Measurements from ENCODE around the gene RNF31. TPM values are rescaled to one million over a fixed set of nuclear protein-coding genes. Genes with fewer than 3 reads are reported as not detected.
"Not testable (repeated sequence)": the region's sequence is repeated elsewhere in the genome, so short reads cannot be mapped to it uniquely, and the experiment has no call there.

The RNF31 gene
- total RNA-seq, 1 donor from 2014 or later = 77.0 TPM

DNA sequence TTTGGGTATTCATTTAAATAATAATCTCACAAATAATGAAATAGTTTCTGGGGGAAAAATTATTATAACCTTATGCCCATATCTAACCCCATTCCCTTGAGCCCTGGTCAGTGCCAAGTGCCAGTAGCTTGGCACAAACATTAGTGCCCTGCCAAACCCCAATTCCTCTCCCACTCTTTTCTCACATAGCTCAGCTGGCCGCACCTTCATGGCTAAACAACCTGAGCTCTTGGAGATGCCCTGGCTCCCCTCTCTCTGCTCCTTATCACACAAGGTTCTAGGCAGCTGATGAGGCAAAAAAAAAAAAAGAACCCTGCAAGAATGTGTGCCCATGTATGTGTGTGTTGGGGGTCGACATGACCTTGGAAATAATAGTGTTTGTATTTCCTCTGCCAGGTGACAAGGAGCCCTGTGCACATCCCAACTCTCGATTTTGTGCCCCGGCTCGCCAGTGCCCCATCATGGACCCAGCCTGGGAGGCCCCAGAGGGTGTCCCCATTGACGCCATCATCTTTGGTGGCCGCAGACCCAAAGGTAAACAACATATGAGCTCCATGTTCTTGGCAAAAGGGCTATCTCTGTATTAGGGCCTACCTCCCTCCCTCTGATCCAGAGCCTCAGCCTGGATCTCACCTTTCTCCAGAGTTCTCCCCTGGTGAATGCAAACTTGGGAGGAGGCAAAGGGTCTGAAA lies 44.8 kb upstream of the RNF31 start:
- Histone ChIP-seq H3K4me3 (ENCODE audit: low read depth, low read length) (no peak overlapping the region), H3K36me3 (ENCODE audit: control insufficient read depth, insufficient read depth, low read length) (peaks cover 4% of the 10 kb centered on the region), H3K27me3 (ENCODE audit: control insufficient read depth, insufficient read depth, low read length) (no peaks in the 10 kb centered on the region)
- TF ChIP-seq CTCF (IDR thresholded peaks at IDR 0.05; ENCODE audit: insufficient read depth, low read length, poor library complexity, severe bottlenecking) = no peak
- no peak for DNase-seq (ENCODE audit: low read depth)

- H3K4me3 ChIP-seq (ENCODE audit: low read depth, low read length) = no peak overlapping the region
- no peak for TF ChIP-seq CTCF (IDR thresholded peaks at IDR 0.05; ENCODE audit: insufficient read depth, low read length, poor library complexity, severe bottlenecking)
- H3K27me3 ChIP-seq (ENCODE audit: control insufficient read depth, insufficient read depth, low read length) = no peaks in the 10 kb centered on the region
- H3K36me3 ChIP-seq (ENCODE audit: control insufficient read depth, insufficient read depth, low read length) = peaks cover 4% of the 10 kb centered on the region
- DNase-seq (ENCODE audit: low read depth) = no peak
Observed at GRCh38 chr14:24103451-24103850, 43.8 kb upstream of the RNF31 start.

DNA sequence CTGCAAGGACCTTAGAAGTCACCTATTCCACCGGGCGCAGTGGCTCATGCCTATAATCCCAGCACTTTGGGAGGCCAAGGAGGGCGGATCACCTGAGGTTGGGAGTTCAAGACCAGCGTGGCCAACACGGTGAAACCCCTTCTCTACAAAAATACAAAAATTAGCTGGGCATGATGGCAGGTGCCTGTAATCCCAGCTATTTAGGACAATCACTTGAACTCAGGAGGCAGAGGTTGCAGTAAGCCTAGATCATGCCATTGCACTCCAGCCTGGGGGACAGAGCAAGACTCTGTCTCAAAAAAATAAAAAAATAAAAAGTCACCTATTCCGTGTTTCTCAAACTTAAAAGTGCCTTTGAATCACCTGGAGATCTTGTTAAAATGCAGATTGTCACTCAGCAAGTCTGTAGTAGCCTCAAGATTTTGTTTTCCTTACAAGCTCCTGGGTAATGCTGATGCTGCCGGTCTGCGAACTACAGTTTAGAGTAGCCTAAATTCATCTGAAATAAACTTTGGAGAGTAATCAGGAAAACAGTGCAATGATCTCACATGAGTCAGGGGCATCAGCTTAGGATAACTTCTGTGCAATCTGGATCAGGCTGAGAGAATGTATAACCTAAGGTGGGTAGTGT lies 41.6 kb upstream of the RNF31 start:
- H3K4me3 ChIP-seq (ENCODE audit: low read depth, low read length); DNase-seq (ENCODE audit: low read depth): not testable (repeated sequence)

GRCh38 chr14:24106672-24107271 lies 40.5 kb upstream of the RNF31 start:
- no peak for DNase-seq (ENCODE audit: low read depth)
- Histone ChIP-seq H3K27me3 (ENCODE audit: control insufficient read depth, insufficient read depth, low read length) (no peaks in the 10 kb centered on the region), H3K4me3 (ENCODE audit: low read depth, low read length) (no peak overlapping the region), H3K36me3 (ENCODE audit: control insufficient read depth, insufficient read depth, low read length) (no peaks in the 10 kb centered on the region)
- no peak for TF ChIP-seq CTCF (IDR thresholded peaks at IDR 0.05; ENCODE audit: insufficient read depth, low read length, poor library complexity, severe bottlenecking)

More for the DNA sequence above, 41.6 kb upstream of the RNF31 start:
- H3K36me3 ChIP-seq (ENCODE audit: control insufficient read depth, insufficient read depth, low read length); H3K27me3 ChIP-seq (ENCODE audit: control insufficient read depth, insufficient read depth, low read length): not testable (repeated sequence)

DNA sequence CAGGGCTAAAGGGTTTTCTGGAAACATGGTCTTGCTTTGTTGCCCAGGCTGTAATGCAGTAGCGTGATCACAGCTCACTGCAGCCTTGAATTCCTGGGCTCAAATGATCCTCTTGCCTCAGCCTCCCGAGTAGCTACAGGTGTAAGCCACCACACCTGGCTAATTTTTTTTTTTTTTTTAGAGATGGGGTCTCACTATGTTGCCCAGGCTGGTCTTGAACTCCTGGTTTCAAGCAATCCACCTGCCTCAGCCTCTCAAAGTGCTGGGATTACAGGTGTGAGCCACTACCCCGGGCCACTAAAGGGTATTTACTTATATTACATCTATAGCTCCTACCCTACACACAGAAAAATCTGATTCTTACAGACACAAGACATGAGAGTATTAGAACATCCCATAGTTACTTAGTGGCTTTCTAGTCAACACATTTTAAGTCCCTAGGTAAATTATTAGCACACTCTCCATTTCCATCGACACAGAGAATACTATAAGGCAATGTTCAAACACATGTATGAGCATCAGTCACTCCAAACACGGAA lies 38.9 kb upstream of the RNF31 start:
- no peak overlapping the region for H3K4me3 ChIP-seq (ENCODE audit: low read depth, low read length)
- H3K27me3 ChIP-seq (ENCODE audit: control insufficient read depth, insufficient read depth, low read length) = no peaks in the 10 kb centered on the region
- no peak for TF ChIP-seq CTCF (IDR thresholded peaks at IDR 0.05; ENCODE audit: insufficient read depth, low read length, poor library complexity, severe bottlenecking)
- no peaks in the 10 kb centered on the region for H3K36me3 ChIP-seq (ENCODE audit: control insufficient read depth, insufficient read depth, low read length)
- DNase-seq (ENCODE audit: low read depth) = no peak

DNA sequence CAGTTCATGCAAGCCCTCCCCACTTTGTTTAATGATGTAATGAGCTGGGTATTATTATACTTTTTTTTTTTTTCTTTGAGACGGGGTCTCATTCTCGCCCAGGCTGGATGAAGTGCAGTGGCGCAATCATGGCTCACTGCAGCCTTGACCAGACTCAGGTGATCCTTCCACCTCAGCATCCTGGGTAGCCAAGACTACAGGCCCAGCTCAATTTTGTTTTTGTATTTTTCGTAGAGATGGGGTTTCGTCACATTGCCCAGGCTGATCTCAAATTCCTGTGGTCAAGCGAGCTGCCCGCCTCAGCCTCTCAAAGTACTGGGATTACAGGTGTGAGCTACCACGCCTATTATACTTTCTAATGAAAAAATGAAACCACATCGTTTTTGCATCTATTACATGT lies 37.2 kb upstream of the RNF31 start:
- Histone ChIP-seq H3K4me3 (ENCODE audit: low read depth, low read length) (no peak overlapping the region), H3K36me3 (ENCODE audit: control insufficient read depth, insufficient read depth, low read length) (no peaks in the 10 kb centered on the region), H3K27me3 (ENCODE audit: control insufficient read depth, insufficient read depth, low read length) (no peaks in the 10 kb centered on the region)
- TF ChIP-seq CTCF (IDR thresholded peaks at IDR 0.05; ENCODE audit: insufficient read depth, low read length, poor library complexity, severe bottlenecking) = no peak
- DNase-seq (ENCODE audit: low read depth) = no peak
